Muscle layer of duodenum (tissue), 2 donors: ENCODE data around the gene BCAP31.
A peak's percentile ranks its signal among the peaks of the same experiment; 100 is the strongest.

Experiments used
- H3K27ac ChIP-seq: one replicate; pipeline ENCODE4 v1.7.0; 2013; ENCODE audit warnings: mild to moderate bottlenecking, low read length
- H3K27me3 ChIP-seq: one replicate; pipeline ENCODE4 v1.7.0; 2013; ENCODE audit warnings: low read depth, mild to moderate bottlenecking, control low read depth, low read length
- H3K36me3 ChIP-seq, 2 donors: one replicate each; pipeline ENCODE4 v1.7.0; 2013; ENCODE audit warnings: low read length in 2 of 2, control low read depth in 1 of 2, mild to moderate bottlenecking in 1 of 2; ENCODE audit not compliant: insufficient read depth in 2 of 2, control insufficient read depth in 1 of 2
- H3K4me1 ChIP-seq, 2 donors: one replicate each; pipeline ENCODE4 v1.7.0; 2013; ENCODE audit warnings: low read length in 2 of 2, mild to moderate bottlenecking in 2 of 2, control low read depth in 1 of 2, moderate library complexity in 1 of 2; ENCODE audit not compliant: insufficient read depth in 2 of 2, control insufficient read depth in 1 of 2
- H3K4me3 ChIP-seq, 2 donors: one replicate each; pipeline ENCODE4 v1.7.0; 2013; ENCODE audit warnings: low read length in 2 of 2, low read depth in 1 of 2, mild to moderate bottlenecking in 1 of 2
- H3K9me3 ChIP-seq, 2 donors: one replicate each; pipeline ENCODE4 v1.7.0; 2013; ENCODE audit warnings: low read length in 2 of 2, control low read depth in 1 of 2, mild to moderate bottlenecking in 1 of 2; ENCODE audit not compliant: control insufficient read depth in 1 of 2
- donor health status: healthy.

The BCAP31 gene

GRCh38 chrX:153724252-153725038 is at the start of gene BCAP31, which contains the start of gene ABCD1:
Gene BCAP31 (minus strand): TSS chrX:153724387. CDS start chrX:153723244, 1,143 bp downstream.
Gene ABCD1 (plus strand): TSS chrX:153724856. CDS start chrX:153725267, 411 bp downstream.
- H3K27ac ChIP-seq, result peak within 1 kb of the TSS; percentile 39

DNA sequence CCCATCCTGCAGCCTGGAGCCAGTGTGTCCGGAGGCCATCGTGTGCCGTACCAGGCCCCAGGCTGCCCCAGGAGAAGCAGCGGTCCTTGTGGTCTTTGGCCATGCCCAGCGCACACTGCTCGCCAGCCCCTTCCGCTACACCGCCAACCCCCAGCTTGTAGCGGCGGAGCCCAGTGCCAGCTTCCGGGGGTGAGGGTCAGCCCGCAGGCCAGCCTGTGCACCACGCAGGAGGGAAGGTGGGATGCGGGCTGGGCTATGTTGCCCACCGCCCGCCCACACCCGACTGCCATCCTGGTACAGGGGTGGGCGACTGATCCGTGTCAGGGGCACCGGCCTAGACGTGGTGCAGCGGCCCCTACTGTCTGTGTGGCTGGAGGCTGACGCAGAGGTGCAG is 49.0 kb upstream of the BCAP31 start:
- H3K36me3 ChIP-seq, result peaks cover 0 to 13% of the 10 kb centered on the region in 2 donors
- H3K27me3 ChIP-seq, result no peaks in the 10 kb centered on the region
- no peak overlapping the region for H3K4me3 ChIP-seq
- H3K9me3 ChIP-seq, result no peaks in the 10 kb centered on the region
- peaks cover 0 to 3% of the 10 kb centered on the region in 2 donors for H3K4me1 ChIP-seq
- no peak overlapping the region for H3K27ac ChIP-seq

More at GRCh38 chrX:153724252-153725038, at the start of gene BCAP31, which contains the start of gene ABCD1:
- peak within 1 kb of the TSS; percentile 55 to 68 for H3K4me3 ChIP-seq
- peaks cover 9 to 13% of the 10 kb centered on the region in 2 donors for H3K36me3 ChIP-seq
- no peaks in the 10 kb centered on the region for H3K27me3 ChIP-seq
- H3K9me3 ChIP-seq, result no peaks in the 10 kb centered on the region
- H3K4me1 ChIP-seq, result peaks cover 6 to 51% of the 10 kb centered on the region in 2 donors

DNA sequence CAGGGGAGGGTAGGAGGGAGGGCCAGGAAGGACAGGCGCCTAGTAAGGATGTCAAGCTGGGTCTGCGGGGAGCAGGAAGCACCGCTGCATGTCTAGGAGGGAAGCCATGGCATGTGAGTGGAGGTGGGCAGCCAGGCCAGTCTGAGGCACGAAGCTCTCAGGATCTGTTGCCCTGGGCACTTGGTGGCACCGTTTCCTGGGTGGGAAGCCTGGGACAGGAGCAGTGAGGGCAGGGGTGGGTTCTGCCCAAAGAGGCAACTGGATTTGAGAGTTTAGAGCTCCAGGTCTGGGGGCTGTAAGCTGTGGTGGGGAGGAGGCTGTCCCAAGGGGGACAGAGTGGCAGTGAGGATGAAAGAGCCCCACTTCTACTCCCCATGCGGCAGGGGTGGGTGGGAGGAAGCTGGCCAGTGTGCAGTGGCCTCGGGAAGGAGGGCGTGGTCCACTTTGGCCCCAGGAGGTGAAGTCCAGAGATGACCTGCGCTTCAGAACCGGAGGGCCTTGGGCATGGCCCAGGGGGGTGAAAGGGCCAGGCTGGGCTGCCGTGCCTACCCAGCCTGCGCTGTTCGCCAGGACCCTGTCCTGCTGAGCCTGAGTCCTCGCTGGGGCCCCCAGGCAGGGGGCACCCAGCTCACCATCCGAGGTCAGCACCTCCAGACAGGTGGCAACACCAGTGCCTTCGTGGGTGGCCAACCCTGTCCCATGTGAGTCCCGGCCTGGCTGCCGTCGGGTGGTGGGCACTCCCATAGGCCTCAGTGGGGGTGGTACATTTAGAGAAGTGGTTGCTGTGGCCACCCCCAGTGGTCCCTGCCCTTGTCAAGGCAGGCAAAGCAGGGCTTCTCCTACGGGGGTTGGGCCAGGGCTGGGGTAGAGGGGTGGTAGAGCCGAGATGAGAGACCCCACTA is 48.4 kb upstream of the BCAP31 start:
- Histone ChIP-seq H3K9me3 (no peaks in the 10 kb centered on the region), H3K4me1 (peaks cover 0 to 3% of the 10 kb centered on the region in 2 donors), H3K27me3 (no peaks in the 10 kb centered on the region), H3K27ac (no peak overlapping the region), H3K36me3 (peaks cover 0 to 13% of the 10 kb centered on the region in 2 donors), H3K4me3 (no peak overlapping the region)

DNA sequence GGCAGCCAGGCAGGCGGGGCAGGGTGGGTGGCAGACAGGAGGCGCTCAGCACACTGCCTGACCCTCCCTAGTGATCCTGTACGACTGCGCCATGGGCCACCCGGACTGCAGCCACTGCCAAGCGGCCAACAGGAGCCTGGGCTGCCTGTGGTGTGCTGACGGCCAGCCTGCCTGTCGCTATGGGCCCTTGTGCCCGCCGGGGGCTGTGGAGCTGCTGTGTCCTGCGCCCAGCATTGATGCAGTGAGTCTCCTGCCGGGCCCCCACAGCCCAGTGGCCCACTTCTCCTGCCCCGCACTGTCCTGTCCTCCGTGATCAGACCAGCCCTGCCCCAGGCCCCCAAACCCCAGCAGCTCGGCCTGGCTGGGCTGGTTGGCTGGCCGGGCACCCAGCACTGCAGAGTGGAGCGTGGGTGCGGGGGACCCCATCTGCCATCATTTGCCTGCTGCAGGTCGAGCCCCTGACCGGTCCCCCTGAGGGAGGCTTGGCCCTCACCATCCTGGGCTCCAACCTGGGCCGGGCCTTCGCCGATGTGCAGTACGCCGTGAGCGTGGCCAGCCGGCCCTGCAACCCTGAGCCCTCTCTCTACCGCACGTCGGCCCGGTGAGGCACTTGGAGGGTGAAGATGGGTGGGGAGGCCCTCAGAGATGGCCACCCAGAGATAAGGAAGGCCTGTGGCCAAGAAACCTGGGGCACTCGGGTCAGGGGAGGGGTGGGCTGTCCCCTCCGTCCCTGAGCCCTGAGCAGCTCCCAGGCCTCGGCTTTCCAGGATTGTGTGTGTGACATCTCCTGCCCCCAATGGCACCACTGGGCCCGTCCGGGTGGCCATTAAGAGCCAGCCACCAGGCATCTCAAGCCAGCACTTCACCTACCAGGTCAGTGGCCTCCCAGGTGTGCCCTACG is 47.5 kb upstream of the BCAP31 start:
- Histone ChIP-seq H3K4me3 (no peak overlapping the region), H3K9me3 (no peaks in the 10 kb centered on the region), H3K36me3 (peaks cover 0 to 13% of the 10 kb centered on the region in 2 donors), H3K27me3 (no peaks in the 10 kb centered on the region), H3K4me1 (peaks cover 0 to 3% of the 10 kb centered on the region in 2 donors), H3K27ac (no peak overlapping the region)

DNA sequence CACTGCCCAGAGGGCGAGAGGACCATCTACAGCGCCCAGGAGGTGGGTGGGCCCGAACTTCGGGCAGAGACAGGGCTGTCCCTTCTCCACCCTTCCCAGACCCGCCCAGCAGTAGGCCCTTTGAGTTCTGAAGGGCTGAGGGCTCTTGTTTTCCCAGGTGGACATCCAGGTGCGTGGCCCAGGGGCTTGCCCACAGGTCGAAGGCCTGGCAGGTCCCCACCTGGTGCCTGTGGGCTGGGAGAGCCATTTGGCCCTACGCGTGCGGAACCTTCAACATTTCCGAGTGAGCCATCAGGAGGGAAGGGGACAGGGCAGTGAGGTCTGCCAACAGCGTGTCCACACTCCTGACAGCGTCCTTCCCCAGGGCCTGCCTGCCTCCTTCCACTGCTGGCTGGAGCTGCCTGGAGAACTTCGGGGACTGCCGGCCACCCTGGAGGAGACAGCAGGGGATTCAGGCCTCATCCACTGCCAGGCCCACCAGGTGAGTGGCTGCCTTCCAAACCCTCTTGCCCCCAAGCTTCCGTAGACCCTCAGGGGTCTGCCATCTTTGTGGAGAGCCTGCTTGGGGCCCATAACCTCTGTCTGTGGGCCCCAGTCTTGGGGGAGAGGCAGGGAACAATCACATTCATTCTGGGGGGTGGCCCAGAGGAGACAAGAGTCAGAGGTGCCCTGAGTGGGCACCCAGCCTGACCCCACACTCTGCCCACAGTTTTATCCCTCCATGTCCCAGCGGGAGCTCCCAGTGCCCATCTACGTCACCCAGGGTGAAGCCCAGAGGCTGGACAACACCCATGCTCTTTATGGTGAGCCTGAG is 46.6 kb upstream of the BCAP31 start:
- H3K9me3 ChIP-seq, result no peaks in the 10 kb centered on the region
- H3K27ac ChIP-seq, result no peak overlapping the region
- H3K27me3 ChIP-seq, result no peaks in the 10 kb centered on the region
- no peak overlapping the region for H3K4me3 ChIP-seq
- peaks cover 0 to 13% of the 10 kb centered on the region in 2 donors for H3K36me3 ChIP-seq
- peaks cover 0 to 3% of the 10 kb centered on the region in 2 donors for H3K4me1 ChIP-seq

DNA sequence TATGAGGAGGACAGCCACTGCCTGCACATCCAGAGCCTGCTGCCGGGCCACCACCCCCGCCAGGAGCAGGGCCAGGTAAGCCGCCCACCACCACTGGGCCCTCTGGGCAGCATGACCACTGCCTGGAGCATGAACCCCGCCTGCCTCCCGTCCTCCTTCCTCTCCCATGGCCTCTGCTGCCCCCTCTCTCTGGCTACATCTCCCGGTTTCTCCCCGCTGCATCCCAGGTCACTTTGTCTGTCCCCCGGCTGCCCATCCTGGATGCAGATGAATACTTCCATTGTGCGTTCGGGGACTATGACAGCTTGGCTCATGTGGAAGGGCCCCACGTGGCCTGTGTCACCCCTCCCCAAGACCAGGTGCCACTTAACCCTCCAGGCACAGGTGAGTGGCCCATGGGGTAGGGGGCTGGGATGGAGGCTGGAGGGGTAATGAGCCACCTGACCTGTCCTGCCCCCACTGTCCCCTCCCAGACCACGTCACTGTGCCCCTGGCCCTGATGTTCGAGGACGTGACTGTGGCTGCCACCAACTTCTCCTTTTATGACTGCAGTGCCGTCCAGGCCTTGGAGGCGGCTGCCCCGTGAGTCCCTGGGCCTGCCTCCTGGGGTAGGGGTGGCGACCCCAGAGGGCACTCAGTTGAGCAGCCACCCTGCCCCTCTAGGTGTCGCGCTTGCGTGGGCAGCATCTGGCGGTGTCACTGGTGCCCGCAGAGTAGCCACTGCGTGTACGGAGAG is 45.8 kb upstream of the BCAP31 start:
- H3K27ac ChIP-seq, result no peak overlapping the region

DNA sequence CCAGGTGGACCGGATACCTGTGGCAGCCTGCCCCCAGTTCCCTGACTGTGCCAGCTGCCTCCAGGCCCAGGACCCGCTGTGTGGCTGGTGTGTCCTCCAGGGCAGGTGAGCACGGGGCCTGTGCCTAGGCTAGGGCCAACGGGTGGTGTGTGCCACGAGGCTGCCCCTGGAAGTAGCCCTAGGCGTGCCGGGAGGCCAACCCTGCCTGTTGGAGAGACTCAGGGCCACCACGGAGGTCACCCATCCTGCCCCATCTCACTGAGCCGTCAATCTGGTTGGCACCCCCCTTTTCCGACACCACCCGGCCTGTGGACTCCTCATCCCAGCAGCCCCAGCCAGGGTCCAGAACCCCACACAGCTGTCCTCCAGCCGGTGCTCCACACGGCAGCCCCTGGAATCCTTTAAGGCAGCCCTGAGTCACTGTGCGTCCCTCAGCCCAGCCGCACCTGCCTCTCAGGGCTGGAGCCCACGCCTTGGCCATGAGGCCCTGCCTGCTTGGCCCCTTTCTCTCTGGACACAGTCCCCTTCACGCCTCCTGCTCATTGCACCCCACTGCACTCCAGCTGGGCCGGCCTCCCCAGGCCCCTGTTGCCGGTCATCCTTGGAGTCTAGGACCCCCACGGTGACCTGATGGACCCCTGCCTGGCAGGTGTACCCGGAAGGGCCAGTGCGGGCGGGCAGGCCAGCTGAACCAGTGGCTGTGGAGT is 45.1 kb upstream of the BCAP31 start:
- Histone ChIP-seq H3K4me1 (peaks cover 0 to 3% of the 10 kb centered on the region in 2 donors), H3K4me3 (no peak overlapping the region), H3K27me3 (no peaks in the 10 kb centered on the region), H3K36me3 (peaks cover 0 to 13% of the 10 kb centered on the region in 2 donors), H3K27ac (no peak overlapping the region), H3K9me3 (no peaks in the 10 kb centered on the region)

More for the DNA sequence above, 45.8 kb upstream of the BCAP31 start:
- Histone ChIP-seq H3K9me3 (no peaks in the 10 kb centered on the region), H3K27me3 (no peaks in the 10 kb centered on the region), H3K4me3 (no peak overlapping the region), H3K36me3 (peaks cover 0 to 13% of the 10 kb centered on the region in 2 donors), H3K4me1 (peaks cover 0 to 3% of the 10 kb centered on the region in 2 donors)

- H3K27me3 ChIP-seq, result no peaks in the 10 kb centered on the region
- H3K27ac ChIP-seq, result no peak overlapping the region
- H3K36me3 ChIP-seq, result peaks cover 0 to 7% of the 10 kb centered on the region in 2 donors
- H3K4me3 ChIP-seq, result no peak overlapping the region
- peaks cover 0 to 3% of the 10 kb centered on the region in 2 donors for H3K4me1 ChIP-seq
- no peaks in the 10 kb centered on the region for H3K9me3 ChIP-seq
Measured at GRCh38 chrX:153768311-153769157, 44.3 kb upstream of the BCAP31 start.

DNA sequence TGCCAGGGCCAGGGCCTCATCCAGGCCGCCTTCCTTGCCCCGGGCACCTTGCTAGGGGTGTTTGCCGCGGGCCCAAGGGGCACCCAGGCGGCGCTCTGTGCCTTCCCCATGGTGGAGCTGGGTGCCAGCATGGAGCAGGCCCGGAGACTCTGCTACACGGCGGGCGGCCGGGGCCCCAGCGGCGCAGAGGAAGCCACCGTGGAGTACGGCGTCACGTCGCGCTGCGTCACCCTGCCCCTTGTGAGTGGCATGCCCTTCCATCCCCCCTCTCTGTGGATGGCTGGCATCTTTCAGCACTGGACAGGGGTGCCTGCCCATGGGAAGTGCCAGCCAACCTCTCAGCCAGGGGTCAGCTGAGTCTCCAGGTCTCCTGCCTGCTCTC is 43.5 kb upstream of the BCAP31 start:
- Histone ChIP-seq H3K9me3 (no peaks in the 10 kb centered on the region), H3K4me3 (no peak overlapping the region), H3K36me3 (peaks cover 0 to 7% of the 10 kb centered on the region in 2 donors), H3K27ac (no peak overlapping the region), H3K27me3 (no peaks in the 10 kb centered on the region), H3K4me1 (peaks cover 0 to 3% of the 10 kb centered on the region in 2 donors)
